Adrenal gland (tissue), 5 donors: Measurements from ENCODE around the gene KCNH5.

Source experiments
- POLR2A ChIP-seq, 2 donors: fragments of 450-650 bp; IDR thresholded peaks; one replicate each; pipeline ENCODE4 v1.6.1; 2017; ENCODE audit warnings: antibody characterized with exemption in 2 of 2, mild to moderate bottlenecking in 2 of 2, moderate library complexity in 1 of 2
- TF ChIP-seq, protein P1 (sequence below), 6 experiments: fragments of 450-650 bp in 4 of 6; fragments of 200-600 bp in 2 of 6; sonication (generic) in 1 of 6; IDR thresholded peaks; 1 replicate in 5 of 6; 2 replicates in 1 of 6; pipeline versions ENCODE4 v1.5.1 to v1.8.0; 2016 to 2021; ENCODE audit warnings: antibody characterized with exemption in 6 of 6, mild to moderate bottlenecking in 2 of 6, moderate library complexity in 1 of 6
- donor health status: DM: no; HTN: no; CAD: no.

DNA sequence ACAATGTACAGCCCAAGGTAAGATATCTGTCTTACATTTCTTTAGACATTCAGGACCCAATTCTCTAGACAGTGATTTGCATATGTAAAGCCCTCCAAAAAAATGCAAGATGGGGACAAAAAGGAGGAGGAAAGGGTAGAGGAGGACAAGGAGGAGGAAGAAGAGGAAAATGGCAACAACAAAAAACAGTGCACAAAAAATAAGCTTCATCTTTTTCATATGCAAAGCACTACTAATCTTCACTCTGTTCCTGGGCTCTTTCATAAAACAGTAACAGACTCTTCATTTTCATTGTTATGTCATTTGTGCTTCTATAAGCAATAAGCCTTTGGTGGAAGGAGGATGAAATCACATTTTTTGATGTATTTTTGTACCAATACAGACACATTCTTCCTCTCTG is 61.4 kb downstream of the KCNH5 start:
- no peak for TF ChIP-seq POLR2A (IDR thresholded peaks at IDR 0.05)
- TF ChIP-seq, protein P1, sequence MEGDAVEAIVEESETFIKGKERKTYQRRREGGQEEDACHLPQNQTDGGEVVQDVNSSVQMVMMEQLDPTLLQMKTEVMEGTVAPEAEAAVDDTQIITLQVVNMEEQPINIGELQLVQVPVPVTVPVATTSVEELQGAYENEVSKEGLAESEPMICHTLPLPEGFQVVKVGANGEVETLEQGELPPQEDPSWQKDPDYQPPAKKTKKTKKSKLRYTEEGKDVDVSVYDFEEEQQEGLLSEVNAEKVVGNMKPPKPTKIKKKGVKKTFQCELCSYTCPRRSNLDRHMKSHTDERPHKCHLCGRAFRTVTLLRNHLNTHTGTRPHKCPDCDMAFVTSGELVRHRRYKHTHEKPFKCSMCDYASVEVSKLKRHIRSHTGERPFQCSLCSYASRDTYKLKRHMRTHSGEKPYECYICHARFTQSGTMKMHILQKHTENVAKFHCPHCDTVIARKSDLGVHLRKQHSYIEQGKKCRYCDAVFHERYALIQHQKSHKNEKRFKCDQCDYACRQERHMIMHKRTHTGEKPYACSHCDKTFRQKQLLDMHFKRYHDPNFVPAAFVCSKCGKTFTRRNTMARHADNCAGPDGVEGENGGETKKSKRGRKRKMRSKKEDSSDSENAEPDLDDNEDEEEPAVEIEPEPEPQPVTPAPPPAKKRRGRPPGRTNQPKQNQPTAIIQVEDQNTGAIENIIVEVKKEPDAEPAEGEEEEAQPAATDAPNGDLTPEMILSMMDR (IDR thresholded peaks at IDR 0.05) = no peak
